K562 (cell line): ENCODE measurements around the gene DAPK2. TPM values are rescaled to one million over a fixed set of nuclear protein-coding genes. Genes with fewer than 3 reads are reported as not detected.

ENCODE experiments used
- ATAC-seq: fragments of 200-7000 bp; cut with Tn5 transposase; 3 replicates; pipeline ENCODE4 v1.9.1; 2020; ENCODE audit warnings: moderate library complexity
- BruUV-seq: library from RNA; stranded (reverse); fragments of 400-500 nt; replicated peaks from 2 replicates; lab custom pipeline; 2021; lab: Mats Ljungman, UMichigan
- CTCF ChIA-PET: fragments of 300-600 bp; formaldehyde crosslinking; extraction: SDS; loops from one replicate; lab custom pipeline; 2021; ENCODE audit warnings: low intra/inter-chr PET ratio; lab: Yijun Ruan, JAX
- POLR2A ChIA-PET: fragments of 300-600, 350-650 bp; sonication (Branson Sonifier 250); formaldehyde crosslinking; extraction: SDS; loops from one replicate; lab custom pipeline; 2021; ENCODE audit warnings: antibody characterized with exemption, inconsistent platforms; lab: Yijun Ruan, JAX
- DNase-seq, 4 experiments: peaks; one replicate each; pipeline versions ENCODE4 v3.0.0 to v3.0.0-alpha.2; 2011 to 2018; ENCODE audit warnings: low spot score in 3 of 4, mixed read lengths in 3 of 4; ENCODE audit errors: extremely low read depth in 1 of 4
- FAIRE-seq: peaks from 2 replicates; lab custom pipeline; 2011; peaks lifted over from hg19 to GRCh38; lab: Jason Lieb, UNC
- H2AFZ ChIP-seq: 2 replicates; pipeline ENCODE4 v1.6.0; 2011; ENCODE audit warnings: low read depth, low read length, control low read depth, inconsistent platforms
- H3K27ac ChIP-seq: fragments of 200-600 bp; 3 replicates; pipeline ENCODE4 v1.8.0; 2011; ENCODE audit warnings: low read depth, mild to moderate bottlenecking, control low read depth, inconsistent platforms, low read length, moderate library complexity, mixed read lengths; ENCODE audit errors: extremely low read depth
- H3K27me3 ChIP-seq, 2 experiments: fragments of 300-600 bp in 1 of 2; 2 replicates in 1 of 2; 3 replicates in 1 of 2; pipeline versions ENCODE4 v1.6.0 to v1.8.0; 2011; ENCODE audit warnings: inconsistent platforms in 2 of 2, low read length in 2 of 2, mild to moderate bottlenecking in 1 of 2, mixed read lengths in 1 of 2, moderate library complexity in 1 of 2; ENCODE audit not compliant: control insufficient read depth in 2 of 2, insufficient read depth in 2 of 2
- H3K36me3 ChIP-seq: fragments of 300-600 bp; 3 replicates; pipeline ENCODE4 v1.8.0; 2011; ENCODE audit warnings: mild to moderate bottlenecking, low read length, inconsistent platforms; ENCODE audit not compliant: control insufficient read depth, insufficient read depth
- H3K4me1 ChIP-seq, 2 experiments: fragments of 200-600 bp in 1 of 2; replicated peaks in 1 of 2; 2 replicates in 1 of 2; 3 replicates in 1 of 2; pipeline versions ENCODE4 v1.5.1 to v1.8.0; 2011; ENCODE audit warnings: inconsistent platforms in 2 of 2, low read length in 2 of 2, mild to moderate bottlenecking in 1 of 2, mixed read lengths in 1 of 2, moderate library complexity in 1 of 2; ENCODE audit not compliant: control insufficient read depth in 2 of 2, insufficient read depth in 2 of 2
- H3K4me2 ChIP-seq: 2 replicates; pipeline ENCODE4 v1.6.1; 2011; ENCODE audit warnings: low read length, control low read depth, inconsistent platforms, mixed read lengths; ENCODE audit not compliant: insufficient read depth
- H3K4me3 ChIP-seq: fragments of 200-600 bp; sonication (generic), shearing (Covaris generic); 2 replicates; pipeline ENCODE4 v1.5.1; 2016; ENCODE audit warnings: control low read depth, inconsistent platforms
- H3K79me2 ChIP-seq: fragments of 200-600 bp; 3 replicates; pipeline ENCODE4 v1.8.0; 2011; ENCODE audit warnings: low read length, inconsistent platforms; ENCODE audit not compliant: control insufficient read depth, insufficient read depth
- H3K9ac ChIP-seq, 2 experiments: 2 replicates each; pipeline versions ENCODE4 v1.6.0 to v1.6.1; 2011; ENCODE audit warnings: low read depth in 2 of 2, low read length in 2 of 2, control low read depth in 1 of 2, inconsistent platforms in 1 of 2, mild to moderate bottlenecking in 1 of 2, mixed read lengths in 1 of 2; ENCODE audit not compliant: insufficient read depth in 1 of 2
- H3K9me1 ChIP-seq: one replicate; pipeline ENCODE4 v1.6.0; 2011; ENCODE audit warnings: inconsistent platforms, mild to moderate bottlenecking, low read length, moderate library complexity; ENCODE audit not compliant: control insufficient read depth, insufficient read depth
- H3K9me3 ChIP-seq: replicated peaks from 2 replicates; pipeline ENCODE4 v1.5.1; 2011; ENCODE audit warnings: low read depth, low read length, inconsistent platforms; ENCODE audit not compliant: control insufficient read depth, insufficient read depth
- H4K20me1 ChIP-seq: replicated peaks from 2 replicates; pipeline ENCODE4 v1.6.1; 2011; ENCODE audit warnings: low read length, inconsistent platforms, mixed read lengths; ENCODE audit not compliant: control insufficient read depth, insufficient read depth
- DNMT1 ChIP-seq: fragments of 450-650 bp; IDR thresholded peaks from 2 replicates; pipeline ENCODE4 v1.6.1; 2016; ENCODE audit warnings: antibody characterized with exemption, mild to moderate bottlenecking
- EZH2 ChIP-seq: IDR thresholded peaks from 2 replicates; pipeline ENCODE4 v1.6.1; 2012; ENCODE audit warnings: low read depth, mild to moderate bottlenecking, inconsistent platforms, low read length, borderline replicate concordance
- FOXM1 ChIP-seq, 2 experiments: fragments of 450-650 bp in 1 of 2; sonication (generic) in 1 of 2; formaldehyde crosslinking in 1 of 2; IDR thresholded peaks; 2 replicates each; pipeline versions ENCODE4 v1.6.1 to v1.9.0; 2017 to 2022; ENCODE audit warnings: low read depth in 2 of 2, mild to moderate bottlenecking in 2 of 2, missing genetic modification reagents in 1 of 2, moderate library complexity in 1 of 2
- GABPB2 ChIP-seq: fragments of 250-450 bp; sonication (Bioruptor Pico); conservative IDR thresholded peaks from 2 replicates; pipeline ENCODE4 v1.5.1; 2021; ENCODE audit warnings: mild to moderate bottlenecking
- NCOA4 ChIP-seq: fragments of 450-650 bp; IDR thresholded peaks from 2 replicates; pipeline ENCODE4 v1.6.1; 2018; ENCODE audit warnings: mild to moderate bottlenecking; ENCODE audit not compliant: partially characterized antibody
- NRF1 ChIP-seq, 2 experiments: fragments of 450-650 bp; IDR thresholded peaks in 1 of 2; conservative IDR thresholded peaks in 1 of 2; 2 replicates each; pipeline ENCODE4 v1.6.1; 2014; ENCODE audit warnings: mild to moderate bottlenecking in 2 of 2
- ZNF282 ChIP-seq: sonication (generic); formaldehyde crosslinking; IDR thresholded peaks from 2 replicates; pipeline ENCODE4 v1.8.1; 2023; ENCODE audit warnings: missing genetic modification reagents
- ZNF764 ChIP-seq: fragments of 250-450 bp; sonication (Bioruptor Pico); IDR thresholded peaks from 2 replicates; pipeline ENCODE4 v1.4.0; 2020; ENCODE audit warnings: low read depth, mild to moderate bottlenecking, moderate library complexity
- WGBS: fragments of 100-300 bp; shearing (Covaris generic); methylation state at CpG from one replicate; pipeline ENCODE4 v1.1.6; 2016; ENCODE audit warnings: low coverage, mixed read lengths; ENCODE audit not compliant: insufficient coverage; ENCODE audit errors: missing lambda C conversion rate; 5-methylcytosine and 5-hydroxymethylcytosine counted together
- in situ Hi-C: fragments of 300-500 bp; cut with MboI; formaldehyde crosslinking; loops from 4 replicates; pipeline ENCODE4 v1.15.0; 2018; ENCODE audit warnings: inconsistent platforms, mixed read lengths
- intact Hi-C: fragments of 100-400 bp; cut with micrococcal nuclease; formaldehyde crosslinking; loops from 2 replicates; pipeline ENCODE4 v1.14.2; 2022
- polyA plus RNA-seq, 8 experiments: library from polyadenylated mRNA; depleted of rRNA in 4 of 8; stranded (reverse) in 5 of 8; unstranded in 3 of 8; fragments of >200 nt; fragmentation: Nextera tagmentation in 2 of 8; fragmentation: Illumina TruSeq in 1 of 8; extraction: Ambion mirVana in 2 of 8; extraction: Trizol in 1 of 8; gene quantifications; 2 replicates each; pipeline versions ENCODE4 v1.2.1 to v1.2.3, GENCODE V29; 2011 to 2014; ENCODE audit warnings: inconsistent platforms in 1 of 8, missing spikeins in 1 of 8
- total RNA-seq, 7 experiments: library from RNA; depleted of rRNA in 6 of 7; stranded (reverse); fragments of >200 nt in 6 of 7; fragmentation: Illumina TruSeq in 2 of 7; extraction: Trizol in 2 of 7; gene quantifications; 2 replicates each; pipeline versions ENCODE4 v1.2.1 to v1.2.3, GENCODE V29; 2011 to 2021; ENCODE audit warnings: low replicate concordance in 1 of 7
- TF ChIP-seq, protein P1 (sequence below), 2 experiments: fragments of 200-800 bp in 1 of 2; sonication (Bioruptor generic) in 1 of 2; sonication (generic) in 1 of 2; formaldehyde crosslinking in 1 of 2; IDR thresholded peaks in 1 of 2; conservative IDR thresholded peaks in 1 of 2; 2 replicates each; pipeline versions ENCODE4 v1.5.0 to v1.6.1; 2016 to 2020; ENCODE audit warnings: missing compliant biosample characterization in 1 of 2, missing genetic modification characterization in 1 of 2, missing genetic modification reagents in 1 of 2
- TF ChIP-seq, protein P2 (sequence below): fragments of 250-450 bp; sonication (Bioruptor Pico); IDR thresholded peaks from 2 replicates; pipeline ENCODE4 v1.4.0; 2020
- TF ChIP-seq, protein P3 (sequence below): fragments of 250-450 bp; sonication (Bioruptor Pico); IDR thresholded peaks from 2 replicates; pipeline ENCODE4 v1.4.0; 2020; ENCODE audit warnings: mild to moderate bottlenecking, moderate library complexity, borderline replicate concordance

DAPK2 gene
- total and polyA plus RNA-seq, 9 of the 15 experiments (the other 6 are each of a cell fraction or from before 2014, with no cell fraction given) = 0.14 to 5.2 (median 2.2) TPM

DNA sequence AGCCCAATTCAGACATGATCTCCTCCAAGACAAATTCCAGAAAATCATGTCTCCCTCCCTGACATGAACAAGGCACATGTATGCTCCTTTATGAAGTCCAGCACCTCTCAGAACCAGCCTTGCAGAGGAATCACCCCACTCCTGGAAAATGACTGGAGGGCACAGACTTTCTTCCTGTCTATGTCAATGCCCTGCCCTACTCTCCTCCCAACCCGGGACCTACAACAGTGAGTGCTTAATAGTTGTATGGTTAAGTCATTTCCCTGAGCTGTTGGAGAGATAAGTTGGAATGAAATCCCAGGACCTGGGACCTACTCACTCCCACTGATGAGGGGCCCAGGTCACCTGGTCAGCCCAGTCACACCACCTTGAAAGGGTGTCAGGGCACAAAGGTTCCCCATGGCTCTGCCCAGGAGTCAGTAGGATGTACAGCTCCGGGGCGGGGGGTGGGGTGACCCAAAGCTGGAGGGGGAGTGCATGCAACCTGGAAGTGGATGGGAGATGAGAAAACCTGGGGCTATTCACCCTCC lies 132.4 kb downstream of the DAPK2 start:
- Histone ChIP-seq H3K9me1 (no peaks in the 10 kb centered on the region), H3K36me3 (no peaks in the 10 kb centered on the region), H4K20me1 (no peaks in the 10 kb centered on the region), H3K79me2 (no peaks in the 10 kb centered on the region), H3K27ac (no peak overlapping the region), H3K4me3 (no peak overlapping the region), H3K27me3 (no peaks in the 10 kb centered on the region), H3K9me3 (no peaks in the 10 kb centered on the region), H3K4me2 (no peak overlapping the region), H2AFZ (no peak overlapping the region), H3K4me1 (peaks cover 34 to 45% of the 10 kb centered on the region in 2 experiments), H3K9ac (peak overlapping the region in 1 of 2 experiments; percentile 57; a peak in 1 of 4 replicates)
- ATAC-seq = no peak
- ChIA-PET POLR2A (interaction anchor here (0.6 to 1.6 kb wide), 2 partner anchors 14 to 107 kb away, joined by 3 to 4 read pairs; no protein-coding TSS in a partner anchor), CTCF (no interaction called here)
- peak; percentile 6 for FAIRE-seq
- intact Hi-C loops = no loop called here
- WGBS = 19% methylated on average over 3 of the region's 3 CpGs
- DNase-seq = no peak
- in situ Hi-C loops = no loop called here
- no TSS peak for BruUV-seq
- TF ChIP-seq NRF1 (conservative IDR thresholded peaks at IDR 0.05 in 1 of 2, IDR thresholded peaks at IDR 0.05 in 1 of 2) (no peak), GABPB2 (CRISPR knock-in tag) (no peak), ZNF764 (CRISPR knock-in tag) (no peak), ZNF282 (no peak), EZH2 (no peak), NCOA4 (no peak), DNMT1 (no peak), FOXM1 (IDR thresholded peaks at IDR 0.05; ENCODE audit: low read depth) (no peak), FOXM1 (CRISPR knock-in tag; IDR thresholded peaks at IDR 0.05; ENCODE audit: low read depth) (no peak)
- TF ChIP-seq, protein P1, sequence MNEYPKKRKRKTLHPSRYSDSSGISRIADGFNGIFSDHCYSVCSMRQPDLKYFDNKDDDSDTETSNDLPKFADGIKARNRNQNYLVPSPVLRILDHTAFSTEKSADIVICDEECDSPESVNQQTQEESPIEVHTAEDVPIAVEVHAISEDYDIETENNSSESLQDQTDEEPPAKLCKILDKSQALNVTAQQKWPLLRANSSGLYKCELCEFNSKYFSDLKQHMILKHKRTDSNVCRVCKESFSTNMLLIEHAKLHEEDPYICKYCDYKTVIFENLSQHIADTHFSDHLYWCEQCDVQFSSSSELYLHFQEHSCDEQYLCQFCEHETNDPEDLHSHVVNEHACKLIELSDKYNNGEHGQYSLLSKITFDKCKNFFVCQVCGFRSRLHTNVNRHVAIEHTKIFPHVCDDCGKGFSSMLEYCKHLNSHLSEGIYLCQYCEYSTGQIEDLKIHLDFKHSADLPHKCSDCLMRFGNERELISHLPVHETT (CRISPR knock-in tag; conservative IDR thresholded peaks at IDR 0.05 in 1 of 2, IDR thresholded peaks at IDR 0.05 in 1 of 2) = no peak
- TF ChIP-seq, protein P2, sequence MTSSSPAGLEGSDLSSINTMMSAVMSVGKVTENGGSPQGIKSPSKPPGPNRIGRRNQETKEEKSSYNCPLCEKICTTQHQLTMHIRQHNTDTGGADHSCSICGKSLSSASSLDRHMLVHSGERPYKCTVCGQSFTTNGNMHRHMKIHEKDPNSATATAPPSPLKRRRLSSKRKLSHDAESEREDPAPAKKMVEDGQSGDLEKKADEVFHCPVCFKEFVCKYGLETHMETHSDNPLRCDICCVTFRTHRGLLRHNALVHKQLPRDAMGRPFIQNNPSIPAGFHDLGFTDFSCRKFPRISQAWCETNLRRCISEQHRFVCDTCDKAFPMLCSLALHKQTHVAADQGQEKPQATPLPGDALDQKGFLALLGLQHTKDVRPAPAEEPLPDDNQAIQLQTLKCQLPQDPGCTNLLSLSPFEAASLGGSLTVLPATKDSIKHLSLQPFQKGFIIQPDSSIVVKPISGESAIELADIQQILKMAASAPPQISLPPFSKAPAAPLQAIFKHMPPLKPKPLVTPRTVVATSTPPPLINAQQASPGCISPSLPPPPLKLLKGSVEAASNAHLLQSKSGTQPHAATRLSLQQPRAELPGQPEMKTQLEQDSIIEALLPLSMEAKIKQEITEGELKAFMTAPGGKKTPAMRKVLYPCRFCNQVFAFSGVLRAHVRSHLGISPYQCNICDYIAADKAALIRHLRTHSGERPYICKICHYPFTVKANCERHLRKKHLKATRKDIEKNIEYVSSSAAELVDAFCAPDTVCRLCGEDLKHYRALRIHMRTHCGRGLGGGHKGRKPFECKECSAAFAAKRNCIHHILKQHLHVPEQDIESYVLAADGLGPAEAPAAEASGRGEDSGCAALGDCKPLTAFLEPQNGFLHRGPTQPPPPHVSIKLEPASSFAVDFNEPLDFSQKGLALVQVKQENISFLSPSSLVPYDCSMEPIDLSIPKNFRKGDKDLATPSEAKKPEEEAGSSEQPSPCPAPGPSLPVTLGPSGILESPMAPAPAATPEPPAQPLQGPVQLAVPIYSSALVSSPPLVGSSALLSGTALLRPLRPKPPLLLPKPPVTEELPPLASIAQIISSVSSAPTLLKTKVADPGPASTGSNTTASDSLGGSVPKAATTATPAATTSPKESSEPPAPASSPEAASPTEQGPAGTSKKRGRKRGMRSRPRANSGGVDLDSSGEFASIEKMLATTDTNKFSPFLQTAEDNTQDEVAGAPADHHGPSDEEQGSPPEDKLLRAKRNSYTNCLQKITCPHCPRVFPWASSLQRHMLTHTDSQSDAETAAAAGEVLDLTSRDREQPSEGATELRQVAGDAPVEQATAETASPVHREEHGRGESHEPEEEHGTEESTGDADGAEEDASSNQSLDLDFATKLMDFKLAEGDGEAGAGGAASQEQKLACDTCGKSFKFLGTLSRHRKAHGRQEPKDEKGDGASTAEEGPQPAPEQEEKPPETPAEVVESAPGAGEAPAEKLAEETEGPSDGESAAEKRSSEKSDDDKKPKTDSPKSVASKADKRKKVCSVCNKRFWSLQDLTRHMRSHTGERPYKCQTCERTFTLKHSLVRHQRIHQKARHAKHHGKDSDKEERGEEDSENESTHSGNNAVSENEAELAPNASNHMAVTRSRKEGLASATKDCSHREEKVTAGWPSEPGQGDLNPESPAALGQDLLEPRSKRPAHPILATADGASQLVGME (CRISPR knock-in tag) = no peak
- TF ChIP-seq, protein P3, sequence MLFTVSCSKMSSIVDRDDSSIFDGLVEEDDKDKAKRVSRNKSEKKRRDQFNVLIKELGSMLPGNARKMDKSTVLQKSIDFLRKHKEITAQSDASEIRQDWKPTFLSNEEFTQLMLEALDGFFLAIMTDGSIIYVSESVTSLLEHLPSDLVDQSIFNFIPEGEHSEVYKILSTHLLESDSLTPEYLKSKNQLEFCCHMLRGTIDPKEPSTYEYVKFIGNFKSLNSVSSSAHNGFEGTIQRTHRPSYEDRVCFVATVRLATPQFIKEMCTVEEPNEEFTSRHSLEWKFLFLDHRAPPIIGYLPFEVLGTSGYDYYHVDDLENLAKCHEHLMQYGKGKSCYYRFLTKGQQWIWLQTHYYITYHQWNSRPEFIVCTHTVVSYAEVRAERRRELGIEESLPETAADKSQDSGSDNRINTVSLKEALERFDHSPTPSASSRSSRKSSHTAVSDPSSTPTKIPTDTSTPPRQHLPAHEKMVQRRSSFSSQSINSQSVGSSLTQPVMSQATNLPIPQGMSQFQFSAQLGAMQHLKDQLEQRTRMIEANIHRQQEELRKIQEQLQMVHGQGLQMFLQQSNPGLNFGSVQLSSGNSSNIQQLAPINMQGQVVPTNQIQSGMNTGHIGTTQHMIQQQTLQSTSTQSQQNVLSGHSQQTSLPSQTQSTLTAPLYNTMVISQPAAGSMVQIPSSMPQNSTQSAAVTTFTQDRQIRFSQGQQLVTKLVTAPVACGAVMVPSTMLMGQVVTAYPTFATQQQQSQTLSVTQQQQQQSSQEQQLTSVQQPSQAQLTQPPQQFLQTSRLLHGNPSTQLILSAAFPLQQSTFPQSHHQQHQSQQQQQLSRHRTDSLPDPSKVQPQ (CRISPR knock-in tag) = no peak
